ENCODE results near the gene SIK3.
"Not testable (repeated sequence)": the region's sequence is repeated elsewhere in the genome, so short reads cannot be mapped to it uniquely, and the experiment has no call there.

SIK3 gene

GRCh38 chr11:116811194-116811593 lies 287.0 kb downstream of the SIK3 start:
- DNase-seq, result no peak

- no peak for DNase-seq
Observed at GRCh38 chr11:116808262-116809175, 289.7 kb downstream of the SIK3 start.

- DNase-seq, result no peak
Observed at GRCh38 chr11:116807601-116808261, 290.5 kb downstream of the SIK3 start.

GRCh38 chr11:116804001-116804400 lies 294.2 kb downstream of the SIK3 start:
- DNase-seq, result no peak

GRCh38 chr11:116801662-116802061 lies 296.6 kb downstream of the SIK3 start:
- DNase-seq, result not testable (repeated sequence)

GRCh38 chr11:116800610-116801009 lies 297.6 kb downstream of the SIK3 start:
- DNase-seq, result no peak

GRCh38 chr11:116798368-116798767 lies 299.9 kb downstream of the SIK3 start:
- DNase-seq, result no peak

GRCh38 chr11:116797816-116798215 lies 300.4 kb downstream of the SIK3 start:
- DNase-seq, result no peak

GRCh38 chr11:116796548-116796947 lies 301.7 kb downstream of the SIK3 start:
- no peak for DNase-seq

- DNase-seq, result no peak
Observed at GRCh38 chr11:116794851-116795250, 303.4 kb downstream of the SIK3 start.

- no peak for DNase-seq
Observed at GRCh38 chr11:116793772-116794097, 304.5 kb downstream of the SIK3 start.
